ENCODE measurements around the gene TGIF1. TPM values are rescaled to one million over a fixed set of nuclear protein-coding genes. Genes with fewer than 3 reads are reported as not detected.
"Not testable (repeated sequence)": the region's sequence is repeated elsewhere in the genome, so short reads cannot be mapped to it uniquely, and the experiment has no call there.

The TGIF1 gene
- total RNA-seq, 2 donors from 2014 or later = 17.1 to 23.1 TPM

- no peak for TF ChIP-seq POLR2A (IDR thresholded peaks at IDR 0.05)
- ATAC-seq (no peak), DNase-seq (no peak)
- intact Hi-C loops (cut with DNase I) = no loop called here
- H3K9me3 ChIP-seq = no peaks in the 10 kb centered on the region
- no peaks in the 10 kb centered on the region for H3K36me3 ChIP-seq (replicated peaks in 1 of 2; ENCODE audit: insufficient read depth in 1 of 2, low read depth in 2 of 2)
- no peak overlapping the region for H3K27ac ChIP-seq
- 92 to 93% methylated on average over 9 of the region's 9 CpGs for WGBS, 2 donors
- H3K4me1 ChIP-seq = no peaks in the 10 kb centered on the region
- no peak overlapping the region for H3K4me3 ChIP-seq
- no peaks in the 10 kb centered on the region for H3K27me3 ChIP-seq
These were observed 18.2 kb downstream of the TGIF1 start for GRCh38 chr18:3468066-3468705.

- no peak overlapping the region for H3K4me3 ChIP-seq
- WGBS, 2 donors = 82 to 83% methylated on average over 8 of the region's 8 CpGs
- no peaks in the 10 kb centered on the region for H3K36me3 ChIP-seq (replicated peaks in 1 of 2; ENCODE audit: insufficient read depth in 1 of 2, low read depth in 2 of 2)
- H3K27me3 ChIP-seq = no peaks in the 10 kb centered on the region
- DNase-seq = no peak
- TF ChIP-seq POLR2A (IDR thresholded peaks at IDR 0.05) (no peak), CTCF (IDR thresholded peaks at IDR 0.05) (no peak)
- H3K27ac ChIP-seq = no peak overlapping the region
- intact Hi-C loops (cut with DNase I) = no loop called here
- ATAC-seq = no peak
- H3K9me3 ChIP-seq = no peaks in the 10 kb centered on the region
- H3K4me1 ChIP-seq = no peaks in the 10 kb centered on the region
These were observed 18.9 kb downstream of the TGIF1 start for GRCh38 chr18:3468833-3469232.

DNA sequence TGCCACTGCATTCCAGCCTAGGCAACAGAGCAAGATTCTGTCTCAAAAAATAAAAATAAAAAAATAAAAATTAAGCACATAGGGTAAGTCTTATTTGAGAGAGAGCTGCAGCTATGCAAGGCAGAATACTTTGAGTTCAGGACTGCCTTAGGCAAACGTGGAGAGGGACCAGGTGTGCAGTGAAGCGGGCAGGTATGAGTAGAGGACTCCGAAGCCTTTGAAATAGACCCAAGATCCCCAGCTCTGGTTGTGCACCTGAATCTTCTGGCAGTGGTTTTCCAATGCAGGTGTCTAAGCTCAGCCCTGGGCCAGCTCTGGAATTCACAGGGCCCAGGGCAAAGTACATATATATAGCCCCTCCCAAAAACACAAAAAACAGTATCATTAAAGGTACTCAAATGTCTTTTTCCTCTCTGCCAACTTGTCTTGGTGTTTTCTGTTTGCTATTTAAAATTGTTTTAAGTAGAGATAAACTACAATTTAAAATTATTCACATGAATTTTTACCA is 21.2 kb downstream of the TGIF1 start:
- ATAC-seq (no peak), DNase-seq (no peak)
- Histone ChIP-seq H3K36me3 (replicated peaks in 1 of 2; ENCODE audit: insufficient read depth in 1 of 2, low read depth in 2 of 2) (no peaks in the 10 kb centered on the region), H3K4me3 (no peak overlapping the region), H3K4me1 (no peaks in the 10 kb centered on the region), H3K27ac (no peak overlapping the region), H3K9me3 (no peaks in the 10 kb centered on the region), H3K27me3 (no peaks in the 10 kb centered on the region)
- TF ChIP-seq CTCF (IDR thresholded peaks at IDR 0.05) (no peak), POLR2A (IDR thresholded peaks at IDR 0.05) (no peak)
- 41 to 64% methylated on average over 3 of the region's 3 CpGs for WGBS, 2 donors
- intact Hi-C loops (cut with DNase I) = no loop called here

GRCh38 chr18:3472121-3472520 is 22.1 kb downstream of the TGIF1 start:
- H3K27me3 ChIP-seq; intact Hi-C loops (cut with DNase I); DNase-seq; H3K27ac ChIP-seq; H3K9me3 ChIP-seq; H3K4me3 ChIP-seq; H3K4me1 ChIP-seq; ATAC-seq; H3K36me3 ChIP-seq (replicated peaks in 1 of 2; ENCODE audit: insufficient read depth in 1 of 2, low read depth in 2 of 2): not testable (repeated sequence)
- 72 to 79% methylated on average over 3 of the region's 3 CpGs for WGBS, 2 donors

GRCh38 chr18:3472681-3473544 is 22.9 kb downstream of the TGIF1 start:
- 73 to 76% methylated on average over 18 of the region's 18 CpGs for WGBS, 2 donors
- H3K4me1 ChIP-seq = no peaks in the 10 kb centered on the region
- ATAC-seq (no peak), DNase-seq (no peak)
- no peak overlapping the region for H3K27ac ChIP-seq
- H3K36me3 ChIP-seq (replicated peaks in 1 of 2; ENCODE audit: insufficient read depth in 1 of 2, low read depth in 2 of 2) = no peaks in the 10 kb centered on the region
- TF ChIP-seq POLR2A (IDR thresholded peaks at IDR 0.05) (no peak), CTCF (IDR thresholded peaks at IDR 0.05) (no peak)
- no peaks in the 10 kb centered on the region for H3K27me3 ChIP-seq
- H3K9me3 ChIP-seq = no peaks in the 10 kb centered on the region
- intact Hi-C loops (cut with DNase I) = no loop called here
- H3K4me3 ChIP-seq = no peak overlapping the region

Data from body of pancreas (tissue), 4 donors.